HFF-Myc (cell line): Measurements from ENCODE around the gene CAMK2B.

Experiments used
- DNase-seq: peaks from one replicate; pipeline ENCODE4 v3.0.0-alpha.2; 2011; ENCODE audit warnings: low read depth; ENCODE audit errors: extremely low read depth
- H3K4me3 ChIP-seq: replicated peaks from 2 replicates; pipeline ENCODE4 v1.5.1; 2011; ENCODE audit warnings: low read depth, mild to moderate bottlenecking, control low read depth, low read length
- CTCF ChIP-seq: IDR thresholded peaks from 2 replicates; pipeline ENCODE4 v1.5.1; 2012; ENCODE audit warnings: mild to moderate bottlenecking, low read depth, low read length, control low read depth; ENCODE audit errors: missing control alignments

Gene CAMK2B

GRCh38 chr7:44310221-44310848 lies 15.1 kb downstream of the CAMK2B start:
- H3K4me3 ChIP-seq, result peak overlapping the region; percentile 23; the same call in 1 of the 2 replicates
- no peak for DNase-seq
- TF ChIP-seq CTCF, result no peak

DNA sequence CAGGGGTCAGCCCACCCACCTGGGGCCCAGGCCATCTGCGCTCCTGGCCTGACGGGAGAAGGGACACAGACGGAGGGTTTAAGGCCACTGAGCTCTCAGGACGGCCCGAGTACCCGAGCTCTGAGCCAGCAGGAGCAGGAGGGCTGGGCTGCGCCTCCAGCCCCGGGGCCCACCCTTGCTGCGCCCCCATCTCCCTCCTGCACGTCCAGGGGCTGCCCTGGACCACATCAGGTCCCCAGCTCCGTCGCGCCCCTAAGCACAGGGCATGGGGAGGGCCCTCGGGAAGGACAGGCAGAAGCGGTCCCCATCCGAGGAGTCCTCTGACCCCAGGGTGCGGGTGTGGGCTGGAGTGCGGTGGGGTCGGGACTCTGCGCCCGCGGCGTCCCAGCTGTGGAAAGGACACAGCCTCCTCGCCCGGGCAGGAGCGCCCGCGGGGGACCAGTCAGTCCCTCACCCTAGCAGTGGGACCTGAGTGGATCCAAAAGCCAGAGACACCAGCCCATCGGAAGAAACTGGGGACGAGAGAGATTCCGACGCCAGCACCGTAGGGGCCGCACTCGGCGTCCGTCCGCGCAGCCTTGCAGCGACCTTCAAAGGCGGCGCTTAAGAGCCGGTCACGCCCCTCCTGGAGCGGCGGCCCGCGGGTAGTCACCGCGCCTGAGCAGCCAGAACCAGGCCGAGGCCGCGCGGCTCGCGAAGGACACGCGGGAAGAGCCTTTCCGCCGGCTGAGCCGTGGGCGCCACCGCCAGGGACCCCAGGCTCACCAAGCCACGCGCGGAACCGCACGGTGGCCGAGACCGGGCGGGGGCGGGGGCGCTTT lies 15.9 kb downstream of the CAMK2B start:
- no peak for DNase-seq
- no peak for TF ChIP-seq CTCF
- peak overlapping the region; percentile 23 for H3K4me3 ChIP-seq

DNA sequence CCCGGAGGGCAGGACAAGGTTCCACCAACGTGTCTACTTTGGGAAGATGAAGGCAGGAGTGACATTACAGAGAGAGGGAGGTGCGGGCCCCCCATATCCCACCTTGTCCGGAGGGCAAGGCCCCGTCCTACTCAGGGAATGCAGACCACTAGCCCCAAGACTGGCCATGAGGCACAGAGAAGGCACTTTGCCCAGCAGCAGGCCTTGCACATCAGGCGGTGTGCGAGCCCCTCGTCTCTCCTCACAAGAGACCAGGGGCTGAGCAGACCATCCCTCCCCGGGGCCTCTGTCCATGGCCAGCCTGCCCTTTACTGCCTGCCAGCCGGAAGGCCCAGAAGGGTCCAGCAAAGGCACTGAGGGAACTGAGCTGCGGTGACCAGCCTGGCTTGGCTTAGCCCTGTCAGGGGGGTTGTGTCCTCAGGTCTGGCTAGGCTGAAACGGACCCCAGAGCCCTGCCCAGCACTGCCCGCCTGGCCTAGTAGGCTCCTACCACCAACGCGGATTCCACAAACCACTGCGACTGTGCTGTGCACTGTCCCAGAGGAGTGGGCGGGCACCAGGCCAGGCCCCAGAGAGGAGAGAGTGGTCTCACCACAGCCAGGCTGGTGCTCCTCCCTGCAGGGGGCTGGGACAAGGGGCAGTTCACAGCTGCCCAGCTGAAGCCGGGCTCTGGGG lies 16.7 kb downstream of the CAMK2B start:
- DNase-seq, result no peak
- no peak overlapping the region for H3K4me3 ChIP-seq
- no peak for TF ChIP-seq CTCF

- TF ChIP-seq CTCF, result no peak
- H3K4me3 ChIP-seq, result no peak overlapping the region
- DNase-seq, result no peak
Measured at GRCh38 chr7:44307905-44308595, 17.3 kb downstream of the CAMK2B start.

- H3K4me3 ChIP-seq, result no peak overlapping the region
- peak; percentile 43 for TF ChIP-seq CTCF
- DNase-seq, result peak; percentile 11
Measured at GRCh38 chr7:44307301-44307900, 18.0 kb downstream of the CAMK2B start.

- no peak overlapping the region for H3K4me3 ChIP-seq
- no peak for TF ChIP-seq CTCF
- no peak for DNase-seq
Measured at GRCh38 chr7:44306606-44307005, 18.8 kb downstream of the CAMK2B start.
